ENCODE data around the gene OR4E1.
A peak's percentile ranks its signal among the peaks of the same experiment; 100 is the strongest.
"Not testable (repeated sequence)": the region's sequence is repeated elsewhere in the genome, so short reads cannot be mapped to it uniquely, and the experiment has no call there.

The OR4E1 gene

GRCh38 chr14:21675566-21675965, 1.9 kb upstream of the OR4E1 start:
- H3K4me1 Mint-ChIP-seq (ENCODE audit: low read depth) = no peaks in the 10 kb centered on the region
- H3K9me3 Mint-ChIP-seq = peaks cover 6% of the 10 kb centered on the region
- H3K27me3 Mint-ChIP-seq (ENCODE audit: low read depth) = peaks cover 12% of the 10 kb centered on the region
- no peak overlapping the region for H3K27ac Mint-ChIP-seq
- no peaks in the 10 kb centered on the region for H3K36me3 Mint-ChIP-seq (ENCODE audit: low read depth)
- H3K4me3 Mint-ChIP-seq = no peak overlapping the region

GRCh38 chr14:21672116-21672515, 1.5 kb downstream of the OR4E1 start:
- H3K9me3 Mint-ChIP-seq = peaks cover 6% of the 10 kb centered on the region
- peaks cover 18% of the 10 kb centered on the region for H3K27me3 Mint-ChIP-seq (ENCODE audit: low read depth)
- H3K36me3 Mint-ChIP-seq (ENCODE audit: low read depth) = no peaks in the 10 kb centered on the region
- H3K4me1 Mint-ChIP-seq (ENCODE audit: low read depth) = no peaks in the 10 kb centered on the region
- no peak overlapping the region for H3K27ac Mint-ChIP-seq
- no peak overlapping the region for H3K4me3 Mint-ChIP-seq

- Mint-ChIP-seq H3K4me3 (no peak overlapping the region), H3K9me3 (peaks cover 6% of the 10 kb centered on the region), H3K36me3 (ENCODE audit: low read depth) (no peaks in the 10 kb centered on the region), H3K4me1 (ENCODE audit: low read depth) (no peaks in the 10 kb centered on the region), H3K27ac (no peak overlapping the region), H3K27me3 (ENCODE audit: low read depth) (peaks cover 18% of the 10 kb centered on the region)
Measured at GRCh38 chr14:21671371-21671770, 2.2 kb downstream of the OR4E1 start.

GRCh38 chr14:21669284-21669683, 4.3 kb downstream of the OR4E1 start:
- no peak overlapping the region for H3K27ac Mint-ChIP-seq
- no peak overlapping the region for H3K4me3 Mint-ChIP-seq
- no peaks in the 10 kb centered on the region for H3K4me1 Mint-ChIP-seq (ENCODE audit: low read depth)
- peaks cover 18% of the 10 kb centered on the region for H3K27me3 Mint-ChIP-seq (ENCODE audit: low read depth)
- no peaks in the 10 kb centered on the region for H3K9me3 Mint-ChIP-seq
- H3K36me3 Mint-ChIP-seq (ENCODE audit: low read depth) = no peaks in the 10 kb centered on the region

GRCh38 chr14:21668377-21668776, 5.2 kb downstream of the OR4E1 start:
- no peaks in the 10 kb centered on the region for H3K36me3 Mint-ChIP-seq (ENCODE audit: low read depth)
- no peaks in the 10 kb centered on the region for H3K9me3 Mint-ChIP-seq
- H3K4me3 Mint-ChIP-seq = no peak overlapping the region
- H3K27ac Mint-ChIP-seq = no peak overlapping the region
- no peaks in the 10 kb centered on the region for H3K4me1 Mint-ChIP-seq (ENCODE audit: low read depth)
- peaks cover 18% of the 10 kb centered on the region for H3K27me3 Mint-ChIP-seq (ENCODE audit: low read depth)

- H3K9me3 Mint-ChIP-seq = no peaks in the 10 kb centered on the region
- H3K27me3 Mint-ChIP-seq (ENCODE audit: low read depth) = peaks cover 4% of the 10 kb centered on the region
- no peaks in the 10 kb centered on the region for H3K4me1 Mint-ChIP-seq (ENCODE audit: low read depth)
- H3K36me3 Mint-ChIP-seq (ENCODE audit: low read depth) = no peaks in the 10 kb centered on the region
- no peak overlapping the region for H3K4me3 Mint-ChIP-seq
- no peak overlapping the region for H3K27ac Mint-ChIP-seq
Measured at GRCh38 chr14:21656980-21657379, 16.6 kb downstream of the OR4E1 start.

GRCh38 chr14:21654215-21654614, 19.4 kb downstream of the OR4E1 start:
- no peak overlapping the region for H3K27ac Mint-ChIP-seq
- H3K36me3 Mint-ChIP-seq (ENCODE audit: low read depth) = no peaks in the 10 kb centered on the region
- H3K4me1 Mint-ChIP-seq (ENCODE audit: low read depth) = no peaks in the 10 kb centered on the region
- no peak overlapping the region for H3K4me3 Mint-ChIP-seq
- peaks cover 4% of the 10 kb centered on the region for H3K27me3 Mint-ChIP-seq (ENCODE audit: low read depth)
- no peaks in the 10 kb centered on the region for H3K9me3 Mint-ChIP-seq

GRCh38 chr14:21653331-21653885, 20.2 kb downstream of the OR4E1 start, which contains the start of gene OR4E2:
Gene OR4E2 (plus strand): TSS chr14:21653835. CDS start chr14:21665083, 11,248 bp downstream.
- Mint-ChIP-seq H3K27ac (no peak within 1 kb of the TSS), H3K36me3 (ENCODE audit: low read depth) (no peaks in the 10 kb centered on the region), H3K4me3 (no peak within 1 kb of the TSS), H3K4me1 (ENCODE audit: low read depth) (no peaks in the 10 kb centered on the region), H3K9me3 (no peaks in the 10 kb centered on the region), H3K27me3 (ENCODE audit: low read depth) (peaks cover 4% of the 10 kb centered on the region)

- H3K36me3 Mint-ChIP-seq (ENCODE audit: low read depth) = no peaks in the 10 kb centered on the region
- H3K4me3 Mint-ChIP-seq = no peak overlapping the region
- no peak overlapping the region for H3K27ac Mint-ChIP-seq
- no peaks in the 10 kb centered on the region for H3K9me3 Mint-ChIP-seq
- H3K27me3 Mint-ChIP-seq (ENCODE audit: low read depth) = peaks cover 9% of the 10 kb centered on the region
- no peaks in the 10 kb centered on the region for H3K4me1 Mint-ChIP-seq (ENCODE audit: low read depth)
Measured at GRCh38 chr14:21652209-21652808, 21.3 kb downstream of the OR4E1 start.

GRCh38 chr14:21647380-21647779, 26.2 kb downstream of the OR4E1 start:
- no peaks in the 10 kb centered on the region for H3K36me3 Mint-ChIP-seq (ENCODE audit: low read depth)
- no peak overlapping the region for H3K27ac Mint-ChIP-seq
- peaks cover 10% of the 10 kb centered on the region for H3K27me3 Mint-ChIP-seq (ENCODE audit: low read depth)
- H3K9me3 Mint-ChIP-seq = no peaks in the 10 kb centered on the region
- H3K4me3 Mint-ChIP-seq = no peak overlapping the region
- H3K4me1 Mint-ChIP-seq (ENCODE audit: low read depth) = no peaks in the 10 kb centered on the region

- Mint-ChIP-seq H3K4me3 (no peak overlapping the region), H3K27ac (peak overlapping the region; percentile 34), H3K4me1 (ENCODE audit: low read depth) (no peaks in the 10 kb centered on the region), H3K36me3 (ENCODE audit: low read depth) (no peaks in the 10 kb centered on the region), H3K27me3 (ENCODE audit: low read depth) (peaks cover 9% of the 10 kb centered on the region), H3K9me3 (no peaks in the 10 kb centered on the region)
Measured at GRCh38 chr14:21643407-21643806, 30.2 kb downstream of the OR4E1 start.

- no peak overlapping the region for H3K4me3 Mint-ChIP-seq
Measured at GRCh38 chr14:21642683-21643082, 30.9 kb downstream of the OR4E1 start.

GRCh38 chr14:21634840-21635239, 38.8 kb downstream of the OR4E1 start, which contains the start of gene OR10G2:
Gene OR10G2 (minus strand): TSS chr14:21634940. CDS start chr14:21634842, 98 bp downstream.
- no peaks in the 10 kb centered on the region for H3K4me1 Mint-ChIP-seq (ENCODE audit: low read depth)
- H3K27ac Mint-ChIP-seq = no peak within 1 kb of the TSS
- H3K4me3 Mint-ChIP-seq = no peak within 1 kb of the TSS
- H3K27me3 Mint-ChIP-seq (ENCODE audit: low read depth) = no peaks in the 10 kb centered on the region
- no peaks in the 10 kb centered on the region for H3K36me3 Mint-ChIP-seq (ENCODE audit: low read depth)
- no peaks in the 10 kb centered on the region for H3K9me3 Mint-ChIP-seq

More at GRCh38 chr14:21642683-21643082, 30.9 kb downstream of the OR4E1 start:
- H3K4me1 Mint-ChIP-seq (ENCODE audit: low read depth) = no peaks in the 10 kb centered on the region
- H3K9me3 Mint-ChIP-seq = no peaks in the 10 kb centered on the region
- no peaks in the 10 kb centered on the region for H3K36me3 Mint-ChIP-seq (ENCODE audit: low read depth)
- no peak overlapping the region for H3K27ac Mint-ChIP-seq
- peaks cover 5% of the 10 kb centered on the region for H3K27me3 Mint-ChIP-seq (ENCODE audit: low read depth)

- no peaks in the 10 kb centered on the region for H3K4me1 Mint-ChIP-seq (ENCODE audit: low read depth)
- no peak overlapping the region for H3K27ac Mint-ChIP-seq
- H3K36me3 Mint-ChIP-seq (ENCODE audit: low read depth) = no peaks in the 10 kb centered on the region
- no peaks in the 10 kb centered on the region for H3K27me3 Mint-ChIP-seq (ENCODE audit: low read depth)
- no peak overlapping the region for H3K4me3 Mint-ChIP-seq
- no peaks in the 10 kb centered on the region for H3K9me3 Mint-ChIP-seq
Measured at GRCh38 chr14:21631084-21631483, 42.5 kb downstream of the OR4E1 start.

GRCh38 chr14:21630503-21630902, 43.1 kb downstream of the OR4E1 start:
- not testable (repeated sequence) for H3K27ac Mint-ChIP-seq; H3K4me1 Mint-ChIP-seq (ENCODE audit: low read depth); H3K4me3 Mint-ChIP-seq; H3K27me3 Mint-ChIP-seq (ENCODE audit: low read depth); H3K9me3 Mint-ChIP-seq; H3K36me3 Mint-ChIP-seq (ENCODE audit: low read depth)
